Left lobe of liver (tissue), 1 donor: Measurements from ENCODE around the gene HSPA12B. TPM values are rescaled to one million over a fixed set of nuclear protein-coding genes. Genes with fewer than 3 reads are reported as not detected.

ENCODE experiments used
- total RNA-seq: library from RNA; stranded (reverse); gene quantifications from one replicate; pipeline ENCODE4 v1.2.1, GENCODE V29; 2021
- donor health status: DM: no; HTN: yes; CAD: no.

The HSPA12B gene
- total RNA-seq, 1 donor from 2014 or later = 1.4 TPM

Other genes with a start within 250 kb of the HSPA12B start
- not detected for gene GFRA4, start 69.3 kb upstream of the HSPA12B start, total RNA-seq
- 0.48 TPM for gene ADAM33, start 50.7 kb upstream of the HSPA12B start, total RNA-seq
- 5.9 TPM for gene SIGLEC1, start 20.1 kb upstream of the HSPA12B start, total RNA-seq
- gene ADISSP, start 35.1 kb downstream of the HSPA12B start, total RNA-seq = 10.6 TPM
- gene SPEF1, start 48.8 kb downstream of the HSPA12B start, total RNA-seq = 0.10 TPM
- 39.4 TPM for gene CENPB, start 54.1 kb downstream of the HSPA12B start, total RNA-seq
- 12.4 TPM for gene CDC25B, start 63.6 kb downstream of the HSPA12B start, total RNA-seq
- 9.7 TPM for gene AP5S1, start 87.9 kb downstream of the HSPA12B start, total RNA-seq
- 21.9 TPM for gene MAVS, start 114.1 kb downstream of the HSPA12B start, total RNA-seq
- 14.7 TPM for gene PANK2, start 156.7 kb downstream of the HSPA12B start, total RNA-seq